ENCODE measurements around the gene AREG. TPM values are rescaled to one million over a fixed set of nuclear protein-coding genes. Genes with fewer than 3 reads are reported as not detected.

Gene AREG
- total and polyA plus RNA-seq, 9 of the 15 experiments (the other 6 are each of a cell fraction or from before 2014, with no cell fraction given), result 1.4 to 7.7 (median 5.4) TPM

- TF ChIP-seq E2F8 (IDR thresholded peaks at IDR 0.05; ENCODE audit: low read depth, partially characterized antibody) (no peak), SMARCA4 (IDR thresholded peaks at IDR 0.05) (0 out of 2 replicates have a peak, but pooled peaks have one; percentile 14), JUND (IDR thresholded peaks at IDR 0.05; ENCODE audit: borderline replicate concordance, low read depth, low read length) (no peak), JUND (tag; IDR thresholded peaks at IDR 0.05; ENCODE audit: borderline replicate concordance, low read depth, low read length) (0 out of 3 replicates have a peak, but pooled peaks have one; percentile 13), JUNB (CRISPR knock-in tag; conservative IDR thresholded peaks at IDR 0.05) (no peak)
Observed at GRCh38 chr4:74418063-74418670, 26.8 kb upstream of the AREG start (continued).

- POLR2A ChIA-PET, result no interaction called here
- no peak overlapping the region for H3K4me3 ChIP-seq
- no peak overlapping the region for H3K9ac ChIP-seq (ENCODE audit: insufficient read depth in 1 of 2, low read depth in 2 of 2, low read length in 2 of 2)
- CTCF ChIA-PET (ENCODE audit: low intra/inter-chr PET ratio), result no interaction called here
- no peaks in the 10 kb centered on the region for H3K9me1 ChIP-seq (ENCODE audit: control insufficient read depth, insufficient read depth, low read length)
- ATAC-seq, result no peak
- no peaks in the 10 kb centered on the region for H4K20me1 ChIP-seq (replicated peaks; ENCODE audit: control insufficient read depth, insufficient read depth, low read length)
- H3K27me3 ChIP-seq (ENCODE audit: control insufficient read depth in 2 of 2, insufficient read depth in 2 of 2, low read length in 2 of 2), result no peaks in the 10 kb centered on the region
- H3K79me2 ChIP-seq (ENCODE audit: control insufficient read depth, insufficient read depth, low read length), result no peaks in the 10 kb centered on the region
- no peaks in the 10 kb centered on the region for H3K36me3 ChIP-seq (ENCODE audit: control insufficient read depth, insufficient read depth, low read length)
- intact Hi-C loops (cut with micrococcal nuclease), result no loop called here
- in situ Hi-C loops (cut with MboI), result no loop called here
- no peak for DNase-seq (ENCODE audit: extremely low read depth in 1 of 4, low spot score in 3 of 4)
- no peak overlapping the region for H3K4me2 ChIP-seq (ENCODE audit: insufficient read depth, low read length)
- H3K4me1 ChIP-seq (replicated peaks in 1 of 2; ENCODE audit: control insufficient read depth in 2 of 2, insufficient read depth in 2 of 2, low read length in 2 of 2), result peaks cover 0 to 13% of the 10 kb centered on the region in 2 experiments; a peak in 2 of 5 replicates
- no peak overlapping the region for H3K27ac ChIP-seq (ENCODE audit: extremely low read depth, low read depth, low read length)
- H2AFZ ChIP-seq (ENCODE audit: low read depth, low read length), result no peak overlapping the region
- WGBS (ENCODE audit: insufficient coverage, low coverage, missing lambda C conversion rate), result 72% methylated on average over 5 of the region's 5 CpGs
- FAIRE-seq, result no peak
- H3K9me3 ChIP-seq (replicated peaks; ENCODE audit: control insufficient read depth, insufficient read depth, low read depth, low read length), result no peaks in the 10 kb centered on the region
- BruUV-seq (replicated peaks), result no TSS peak
- no peak for TF ChIP-seq CREB1 (IDR thresholded peaks at IDR 0.05)
- TF ChIP-seq CREB1 (CRISPR knock-in tag; IDR thresholded peaks at IDR 0.05), result no peak
- no peak for TF ChIP-seq HMBOX1 (IDR thresholded peaks at IDR 0.05)
- no peak for TF ChIP-seq SPI1 (IDR thresholded peaks at IDR 0.05; ENCODE audit: borderline replicate concordance, low read depth, low read length)
- TF ChIP-seq ETV5 (CRISPR knock-in tag; IDR thresholded peaks at IDR 0.05; ENCODE audit: low read depth), result no peak
- no peak for TF ChIP-seq THRB (CRISPR knock-in tag; conservative IDR thresholded peaks at IDR 0.05)
- no peak for TF ChIP-seq MCM5 (IDR thresholded peaks at IDR 0.05; ENCODE audit: low read depth)
- no peak for TF ChIP-seq ETV6 (IDR thresholded peaks at IDR 0.05; ENCODE audit: borderline replicate concordance in 1 of 2, low read depth in 2 of 2, low read length in 1 of 2)
- TF ChIP-seq ETV6 (CRISPR knock-in tag; IDR thresholded peaks at IDR 0.05; ENCODE audit: borderline replicate concordance), result no peak
- TF ChIP-seq SRSF9 (IDR thresholded peaks at IDR 0.05; ENCODE audit: borderline replicate concordance, low read depth, low read length), result no peak
- no peak for TF ChIP-seq MYC (IDR thresholded peaks at IDR 0.05; ENCODE audit: low read depth, low read length)
- TF ChIP-seq MYC (CRISPR knock-in tag; IDR thresholded peaks at IDR 0.05; ENCODE audit: borderline replicate concordance, low read depth), result no peak
- TF ChIP-seq TCFL5 (CRISPR knock-in tag; conservative IDR thresholded peaks at IDR 0.05), result no peak
Observed at GRCh38 chr4:74420863-74421262, 24.1 kb upstream of the AREG start.

Measured in K562 (cell line).